Activated T-cell treated with anti-CD3 and anti-CD28 coated beads for 24 hours (primary cell): ENCODE data around the gene MEIS1.

Experiments
- DNase-seq: peaks from one replicate; pipeline ENCODE4 v3.0.0-alpha.2; 2020; ENCODE audit warnings: low read depth

The MEIS1 gene

DNA sequence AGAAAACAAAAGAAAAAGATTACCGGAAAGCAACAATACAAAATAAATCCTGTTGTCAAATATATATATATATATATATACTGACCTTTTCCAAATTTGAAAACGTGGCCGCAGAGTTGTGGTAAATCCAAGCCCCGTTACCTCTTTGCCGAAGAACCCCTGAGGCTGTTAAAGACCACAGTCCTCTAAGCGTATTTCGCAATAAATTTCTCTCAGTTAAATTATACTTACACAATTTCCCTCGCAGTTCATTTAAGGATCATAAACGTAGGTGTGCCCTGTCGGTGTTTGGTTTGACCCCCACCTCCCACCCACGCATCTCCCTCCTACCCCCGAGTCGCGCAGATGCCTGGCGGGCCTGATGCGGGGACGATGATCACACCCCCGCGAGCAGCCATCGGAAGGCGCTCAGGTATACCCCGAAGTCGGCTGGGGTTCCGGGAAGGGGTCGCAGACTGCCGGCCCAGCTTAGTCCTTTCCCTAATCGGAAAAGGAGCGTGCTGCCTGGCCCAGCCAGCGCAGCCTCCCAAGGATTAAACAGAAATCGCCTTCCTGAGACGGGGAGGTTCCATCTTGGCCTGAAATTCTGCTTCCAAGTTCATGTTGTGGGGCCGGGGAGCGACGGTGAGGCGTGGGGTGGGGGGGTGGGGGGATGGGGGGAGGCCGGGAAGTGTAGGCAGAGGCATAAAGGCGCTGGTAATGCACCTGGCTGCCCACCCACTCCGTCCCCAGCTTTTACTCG, 2.9 kb upstream of the MEIS1 start:
- DNase-seq = no peak

DNA sequence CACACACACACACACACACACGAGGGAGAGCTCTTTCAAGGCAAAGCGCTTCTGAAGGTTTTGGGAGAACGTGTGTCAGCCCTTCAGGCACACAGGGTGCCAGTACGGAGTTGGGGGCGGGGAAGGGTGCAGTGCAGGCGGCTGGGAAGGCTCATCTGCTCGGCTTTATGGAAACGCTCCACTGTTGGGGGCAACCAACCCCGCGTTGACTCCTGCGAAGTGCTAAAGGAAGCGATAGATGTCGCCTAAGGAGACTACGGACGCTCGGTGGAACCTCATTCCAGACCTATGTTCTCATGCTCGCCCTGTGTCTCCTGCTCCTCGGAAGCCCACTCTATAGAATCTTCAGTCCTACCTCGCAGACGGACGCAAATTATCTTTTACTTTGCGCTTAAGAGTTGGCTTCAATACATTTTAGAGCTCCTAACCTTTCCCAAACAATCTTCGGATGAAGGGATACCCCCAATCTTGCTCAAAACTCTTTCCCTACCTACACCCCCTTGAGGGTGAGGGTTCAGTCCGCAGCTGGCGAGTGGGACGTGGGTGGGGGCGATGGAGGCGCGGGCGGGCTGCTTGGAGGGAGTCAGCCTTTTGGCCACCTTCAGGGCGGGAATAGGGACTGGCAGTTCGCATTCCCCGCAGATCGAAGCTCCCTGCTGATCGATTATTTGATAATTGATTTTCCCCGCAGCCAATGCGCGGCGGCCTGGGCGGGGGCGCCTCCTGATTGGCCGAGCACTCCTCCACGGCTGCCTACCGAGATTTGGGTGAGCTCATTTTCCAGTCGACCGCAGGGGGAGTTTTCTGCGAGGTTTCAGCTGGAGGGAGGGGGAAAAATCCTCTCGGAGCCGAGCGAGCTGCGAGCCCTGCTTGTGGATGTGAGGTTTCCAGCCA, 1.9 kb upstream of the MEIS1 start:
- DNase-seq = no peak

DNA sequence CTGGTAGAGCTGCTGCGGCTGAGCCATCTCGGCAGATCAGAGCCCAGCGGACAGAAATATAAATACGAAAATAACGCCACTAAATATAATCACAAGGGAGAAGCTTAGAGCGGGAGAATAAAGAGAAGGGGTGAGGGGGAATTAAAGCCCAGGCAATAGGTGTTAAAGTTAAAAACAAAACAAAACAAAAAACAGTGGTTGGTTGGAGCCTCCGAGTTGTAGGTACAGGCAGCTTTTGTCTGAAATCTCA, 1.3 kb upstream of the MEIS1 start:
- no peak for DNase-seq

DNA sequence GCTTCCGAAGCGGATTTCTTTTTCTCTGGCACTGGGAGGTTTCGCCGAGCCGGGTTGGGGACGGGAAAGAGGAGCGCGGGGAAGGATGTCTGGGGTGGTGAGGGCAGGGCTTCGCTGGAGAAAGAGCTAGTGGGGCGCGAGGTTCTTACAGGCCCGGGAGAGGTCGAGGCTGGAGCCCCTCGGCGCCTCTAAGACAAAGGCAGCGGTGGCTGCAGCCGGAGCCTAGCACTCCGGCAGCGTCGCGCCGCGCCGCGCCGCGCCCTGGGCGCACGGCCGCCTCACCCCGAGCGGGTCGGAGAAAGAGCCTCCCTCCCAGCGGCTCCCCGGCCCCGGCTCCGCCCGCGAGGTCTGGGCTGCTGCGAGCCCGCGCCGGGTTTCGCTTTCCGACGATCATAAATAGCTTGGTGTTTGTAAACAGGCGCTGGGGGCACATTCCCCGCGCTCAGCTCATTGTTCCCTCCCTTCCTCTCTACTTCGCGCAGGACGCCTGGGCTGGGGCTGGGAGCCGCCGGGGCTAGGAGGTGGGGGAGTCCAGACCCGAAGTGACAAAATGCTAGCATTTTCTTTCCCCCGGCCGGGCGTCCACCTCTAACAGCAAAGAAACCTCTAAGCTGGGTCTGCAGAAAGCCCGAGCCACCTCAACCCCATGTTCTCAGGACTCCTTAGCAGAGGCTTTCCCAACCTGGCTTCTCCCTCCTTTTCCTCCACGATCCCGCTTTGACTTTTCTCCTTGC, 813 bp upstream of the MEIS1 start:
- DNase-seq = no peak

DNA sequence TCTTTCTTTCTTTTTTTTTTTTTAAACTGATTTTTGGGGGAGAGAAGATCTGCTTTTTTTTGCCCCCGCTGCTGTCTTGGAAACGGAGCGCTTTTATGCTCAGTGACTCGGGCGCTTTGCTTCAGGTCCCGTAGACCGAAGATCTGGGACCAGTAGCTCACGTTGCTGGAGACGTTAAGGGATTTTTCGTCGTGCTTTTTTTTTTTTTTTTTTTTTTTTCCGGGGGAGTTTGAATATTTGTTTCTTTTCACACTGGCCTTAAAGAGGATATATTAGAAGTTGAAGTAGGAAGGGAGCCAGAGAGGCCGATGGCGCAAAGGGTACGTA, 587 bp downstream of the MEIS1 start:
- DNase-seq = no peak

DNA sequence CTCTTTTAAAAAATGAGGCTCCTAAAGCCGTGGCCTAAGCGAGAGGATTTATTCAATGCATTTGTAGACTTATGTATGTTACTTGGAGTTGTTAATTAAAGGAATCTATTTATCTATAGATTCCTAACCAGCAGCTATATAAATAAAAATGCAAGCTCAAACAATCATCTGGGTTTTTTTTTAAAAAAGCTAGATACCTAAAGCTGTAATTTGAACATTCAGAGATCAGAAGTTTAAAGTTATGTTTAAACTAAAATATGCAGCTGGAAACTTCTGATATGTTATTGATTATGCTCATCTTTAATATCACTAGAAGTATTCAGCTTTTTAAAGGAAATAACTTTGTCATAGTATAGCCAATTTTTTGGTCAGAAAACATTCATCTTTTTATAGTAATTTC, 1.0 kb downstream of the MEIS1 start:
- DNase-seq = no peak

DNA sequence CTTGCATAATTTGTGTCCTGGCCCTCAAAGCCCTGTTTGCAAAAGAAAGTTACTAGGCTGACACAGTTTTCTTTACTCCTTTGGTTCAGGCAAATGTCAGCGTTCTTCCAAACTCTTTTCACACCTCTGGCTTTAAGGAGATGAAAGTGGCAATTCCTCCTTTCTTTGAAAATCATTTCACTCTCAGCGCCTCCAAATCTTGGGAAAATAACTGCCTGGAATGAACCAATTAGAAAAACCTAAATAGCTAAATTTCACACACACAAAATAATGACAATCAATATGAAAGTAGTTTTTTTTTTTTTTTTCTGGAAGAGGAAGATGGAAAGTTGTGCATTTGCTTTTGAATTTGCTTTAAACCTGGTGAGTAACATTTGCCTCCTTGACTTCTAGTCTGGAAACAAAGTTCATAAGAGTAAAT, 1.7 kb downstream of the MEIS1 start:
- no peak for DNase-seq

DNA sequence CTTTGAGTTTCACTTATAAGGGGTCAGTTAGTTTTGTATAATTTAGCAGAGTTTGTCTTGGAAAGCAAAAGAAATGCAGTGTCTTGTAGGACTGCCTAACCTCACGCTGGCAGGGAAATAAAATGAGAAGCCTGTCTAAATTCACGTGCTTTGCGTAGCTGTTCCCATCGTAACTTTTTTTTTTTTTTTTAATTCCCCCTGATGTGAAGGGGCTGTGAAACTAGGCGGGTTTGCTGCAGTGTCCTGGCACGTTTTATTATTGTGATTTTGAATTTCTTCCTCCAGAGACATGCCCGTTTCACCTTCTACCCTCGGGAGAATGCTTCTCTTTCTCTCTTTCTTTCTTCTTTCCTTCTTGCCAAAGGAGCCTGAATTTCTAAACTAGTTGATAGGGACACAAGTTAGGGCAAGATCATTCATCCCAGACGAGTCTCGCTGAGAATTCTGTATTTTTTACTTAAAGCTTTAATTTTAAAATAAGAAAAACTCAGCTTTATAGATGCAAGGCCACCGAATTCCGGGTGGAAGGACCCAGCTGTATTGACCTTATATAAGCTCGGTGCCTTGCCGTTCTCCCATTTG, 2.3 kb downstream of the MEIS1 start:
- DNase-seq = no peak

DNA sequence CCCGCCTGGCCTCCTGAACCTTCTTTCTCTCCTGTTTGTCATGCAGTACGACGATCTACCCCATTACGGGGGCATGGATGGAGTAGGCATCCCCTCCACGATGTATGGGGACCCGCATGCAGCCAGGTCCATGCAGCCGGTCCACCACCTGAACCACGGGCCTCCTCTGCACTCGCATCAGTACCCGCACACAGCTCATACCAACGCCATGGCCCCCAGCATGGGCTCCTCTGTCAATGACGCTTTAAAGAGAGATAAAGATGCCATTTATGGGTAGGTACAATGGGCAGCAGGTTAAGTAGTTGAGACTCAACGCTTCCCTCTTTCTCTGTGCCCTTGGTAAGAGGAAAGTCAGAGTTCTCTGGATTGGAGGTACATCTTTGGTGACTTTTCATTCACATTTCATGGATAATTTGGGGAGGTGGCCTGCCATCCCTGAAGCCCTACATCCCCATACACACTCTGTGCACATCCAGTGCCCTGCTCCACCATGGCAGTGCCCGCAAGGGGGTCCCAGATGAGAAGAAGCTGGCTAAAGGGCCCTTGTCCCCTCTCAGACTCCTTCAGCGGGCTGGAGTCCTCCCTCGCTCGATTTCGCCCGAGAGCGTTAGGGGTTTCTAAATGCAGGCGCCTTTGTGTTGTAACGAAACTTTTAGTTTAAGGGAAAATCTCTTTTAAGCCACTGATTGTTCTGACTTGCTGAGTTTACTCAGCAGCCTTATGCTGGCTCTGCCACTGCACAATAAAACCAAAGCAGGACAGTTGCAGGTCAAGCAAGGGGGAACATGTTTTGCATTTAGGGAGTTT, 3.0 kb downstream of the MEIS1 start:
- no peak for DNase-seq

DNA sequence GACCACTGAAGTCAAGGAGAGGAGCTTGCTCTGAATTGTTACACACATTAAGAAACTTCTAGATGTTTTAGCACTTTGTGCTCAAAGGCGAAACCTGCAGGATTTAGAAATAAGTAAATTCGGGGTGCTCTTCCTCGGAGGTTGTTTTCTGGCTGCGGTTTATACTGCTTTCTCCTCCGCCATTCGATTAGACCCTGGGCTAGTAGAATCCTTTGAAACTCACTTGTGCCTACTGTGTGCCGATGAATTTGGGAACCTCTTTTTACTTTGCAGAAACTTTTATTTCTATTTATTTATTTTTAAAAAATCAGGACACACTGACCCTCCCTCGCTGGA, 3.5 kb downstream of the MEIS1 start:
- DNase-seq = no peak

DNA sequence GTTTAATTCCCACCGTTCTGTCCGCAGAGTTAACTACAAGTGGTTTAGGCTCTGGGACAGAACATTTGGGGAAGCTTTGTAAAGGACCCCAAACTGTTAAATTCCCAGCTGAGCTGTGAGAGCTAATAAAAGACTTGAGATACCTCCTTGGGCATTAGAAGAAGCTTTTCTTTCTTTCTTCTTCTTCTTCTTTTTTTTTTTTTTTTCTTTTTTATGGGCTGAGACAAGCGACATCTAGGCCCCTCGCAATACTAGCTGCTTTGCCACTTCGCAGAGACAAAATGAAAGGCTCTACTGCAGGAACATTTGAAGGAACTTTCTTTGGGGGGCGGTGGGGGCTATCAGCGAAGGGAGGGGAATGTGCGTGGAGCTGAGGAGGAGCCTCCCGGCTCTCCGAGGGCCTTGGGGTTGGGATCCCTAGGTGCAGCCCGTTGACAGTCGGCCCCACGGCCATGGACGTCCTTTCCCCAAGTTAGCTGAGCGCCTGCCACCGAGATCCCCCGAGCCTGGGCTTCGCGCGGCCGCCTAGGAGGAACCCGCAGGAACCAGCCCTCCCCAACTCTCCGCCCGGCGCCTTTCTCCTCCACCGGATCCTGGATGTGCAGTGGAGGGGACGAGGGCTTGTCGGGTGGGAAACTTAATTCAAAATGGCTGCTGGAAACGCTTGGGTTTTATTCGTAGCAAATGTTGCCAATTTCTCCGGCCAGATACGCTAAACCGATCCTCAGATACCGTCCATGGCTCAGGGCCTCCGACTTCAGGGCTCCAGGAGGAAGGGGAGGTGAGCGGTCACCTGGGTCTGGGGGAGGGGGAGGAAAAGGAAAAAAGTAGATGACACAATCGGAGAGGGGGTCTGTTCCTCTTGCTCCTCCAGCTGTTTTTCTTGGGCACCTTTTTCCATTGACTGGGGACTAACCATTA, 4.2 kb downstream of the MEIS1 start:
- no peak for DNase-seq

DNA sequence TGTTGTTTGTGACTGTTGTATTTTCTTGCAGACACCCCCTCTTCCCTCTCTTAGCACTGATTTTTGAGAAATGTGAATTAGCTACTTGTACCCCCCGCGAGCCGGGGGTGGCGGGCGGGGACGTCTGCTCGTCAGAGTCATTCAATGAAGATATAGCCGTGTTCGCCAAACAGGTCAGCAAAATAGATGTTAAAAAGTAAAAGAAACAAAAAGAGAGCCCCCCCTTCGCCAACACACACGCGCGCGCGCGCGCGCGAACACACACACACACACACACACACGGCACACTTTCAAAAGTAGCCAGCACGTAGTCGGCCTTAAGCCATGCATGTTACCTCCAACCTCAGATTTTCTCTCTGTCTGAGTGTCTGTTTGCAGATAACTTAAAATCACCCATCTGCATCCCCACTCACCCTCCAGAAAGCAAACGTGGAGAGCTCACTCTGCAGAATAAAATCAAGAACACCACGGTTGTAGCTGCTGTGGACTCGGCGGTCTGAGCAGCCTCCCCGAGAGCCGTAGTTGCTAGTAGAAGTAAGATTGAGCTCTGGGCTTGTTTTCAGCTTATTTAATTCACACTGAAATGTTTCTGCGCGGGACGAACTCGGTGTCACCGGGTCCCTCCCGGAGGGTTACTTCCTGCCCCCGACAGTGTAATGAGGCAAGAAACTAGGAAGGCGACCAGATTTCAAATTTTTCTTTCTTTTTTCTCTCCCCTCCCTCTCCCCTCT, 5.1 kb downstream of the MEIS1 start:
- no peak for DNase-seq

DNA sequence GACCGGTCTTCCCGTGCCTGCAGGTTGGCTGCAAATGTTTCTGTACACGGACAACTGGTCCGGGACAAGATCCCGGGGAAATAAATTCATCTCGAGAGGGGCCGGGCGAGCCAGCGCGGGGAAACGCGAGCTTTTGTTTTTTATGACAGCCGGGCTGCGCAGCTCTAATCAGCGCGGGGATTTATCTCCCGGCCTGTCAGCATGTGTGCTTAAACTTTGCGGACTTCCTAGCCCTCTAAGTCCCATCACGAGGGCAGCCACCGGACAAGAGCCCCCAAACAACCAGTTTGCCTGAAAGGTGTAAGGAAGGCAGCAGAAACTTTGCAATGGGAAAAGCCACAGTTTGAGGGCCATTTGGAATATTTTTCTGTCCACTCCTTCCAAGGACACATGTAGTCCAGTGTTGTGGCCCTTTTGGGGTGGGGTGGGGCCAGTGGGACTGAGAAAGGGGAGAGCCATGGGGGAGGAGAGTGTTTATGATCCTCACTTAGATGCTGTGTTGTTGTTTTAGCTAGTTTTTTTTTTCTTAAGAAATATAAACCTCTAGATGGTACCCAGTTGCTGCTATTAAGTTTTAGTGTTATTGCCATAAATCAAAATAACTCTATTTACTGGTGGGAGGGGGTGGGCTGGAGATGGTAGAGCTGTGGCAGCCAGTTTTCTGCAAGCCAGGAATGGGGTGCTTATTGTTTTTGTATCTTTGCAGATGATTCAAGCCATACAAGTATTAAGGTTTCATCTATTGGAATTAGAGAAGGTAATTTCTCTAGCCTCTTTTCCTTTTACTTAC, 6.0 kb downstream of the MEIS1 start:
- DNase-seq = no peak

DNA sequence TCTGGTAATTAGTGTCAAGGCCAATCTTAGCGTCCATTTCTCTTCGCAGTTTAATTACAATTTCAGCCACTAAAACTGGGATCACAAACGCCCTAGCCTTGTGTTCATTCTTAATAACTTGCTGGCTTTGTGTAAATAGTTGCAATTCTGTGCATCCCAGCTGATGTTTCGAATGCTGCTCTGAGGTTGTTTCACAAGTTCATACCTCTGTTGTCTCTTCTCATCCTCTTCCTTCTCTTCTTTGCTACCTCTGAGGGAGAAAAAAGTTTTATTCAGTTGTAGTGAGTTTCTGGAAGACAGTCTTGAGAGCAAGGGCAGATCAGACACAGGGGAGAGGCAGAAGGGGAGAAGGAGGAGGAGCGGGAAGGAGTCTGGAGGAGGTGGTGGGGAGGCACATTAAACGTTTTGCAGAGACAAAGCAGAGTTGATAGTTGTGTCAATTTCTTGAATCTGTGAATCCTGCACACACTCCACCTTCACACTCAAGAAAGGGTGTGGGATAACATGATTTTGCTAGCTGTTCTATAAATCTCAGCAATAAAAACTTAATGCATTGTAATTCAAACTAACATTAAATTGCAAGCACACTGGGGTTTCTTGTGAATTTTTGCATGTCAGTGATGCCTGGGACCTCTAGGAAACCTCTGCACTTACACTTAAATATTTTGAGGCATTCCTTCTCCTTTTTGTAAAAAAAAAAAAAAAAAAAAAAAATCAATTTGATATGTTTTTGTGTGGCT, 6.8 kb downstream of the MEIS1 start:
- DNase-seq = no peak

DNA sequence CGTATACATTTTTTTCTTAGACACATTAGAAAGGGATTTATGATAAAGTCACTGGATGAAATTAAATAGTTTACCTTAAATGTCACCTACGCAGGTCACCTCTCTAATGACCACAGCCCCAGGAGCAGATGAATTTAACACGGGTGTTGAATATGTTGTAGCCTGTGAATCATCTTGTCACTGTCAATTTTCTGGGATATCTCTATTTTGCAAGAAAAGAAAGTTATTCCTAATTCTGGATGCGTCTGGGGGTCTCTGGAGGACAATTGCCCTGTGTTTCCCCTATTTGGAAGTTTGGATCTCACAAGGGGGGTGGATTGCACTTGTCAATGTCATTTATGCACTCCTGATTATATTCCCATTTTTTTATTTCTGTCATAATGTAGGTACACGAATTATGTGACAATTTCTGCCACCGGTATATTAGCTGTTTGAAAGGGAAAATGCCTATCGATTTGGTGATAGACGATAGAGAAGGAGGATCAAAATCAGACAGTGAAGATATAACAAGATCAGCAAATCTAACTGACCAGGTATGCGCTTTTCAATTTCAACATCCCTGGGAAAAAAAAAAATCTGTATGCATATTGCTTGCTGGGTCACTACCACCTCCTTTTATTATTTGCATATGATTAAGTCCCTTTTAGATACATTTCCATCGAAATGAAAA, 7.7 kb downstream of the MEIS1 start:
- DNase-seq = no peak

DNA sequence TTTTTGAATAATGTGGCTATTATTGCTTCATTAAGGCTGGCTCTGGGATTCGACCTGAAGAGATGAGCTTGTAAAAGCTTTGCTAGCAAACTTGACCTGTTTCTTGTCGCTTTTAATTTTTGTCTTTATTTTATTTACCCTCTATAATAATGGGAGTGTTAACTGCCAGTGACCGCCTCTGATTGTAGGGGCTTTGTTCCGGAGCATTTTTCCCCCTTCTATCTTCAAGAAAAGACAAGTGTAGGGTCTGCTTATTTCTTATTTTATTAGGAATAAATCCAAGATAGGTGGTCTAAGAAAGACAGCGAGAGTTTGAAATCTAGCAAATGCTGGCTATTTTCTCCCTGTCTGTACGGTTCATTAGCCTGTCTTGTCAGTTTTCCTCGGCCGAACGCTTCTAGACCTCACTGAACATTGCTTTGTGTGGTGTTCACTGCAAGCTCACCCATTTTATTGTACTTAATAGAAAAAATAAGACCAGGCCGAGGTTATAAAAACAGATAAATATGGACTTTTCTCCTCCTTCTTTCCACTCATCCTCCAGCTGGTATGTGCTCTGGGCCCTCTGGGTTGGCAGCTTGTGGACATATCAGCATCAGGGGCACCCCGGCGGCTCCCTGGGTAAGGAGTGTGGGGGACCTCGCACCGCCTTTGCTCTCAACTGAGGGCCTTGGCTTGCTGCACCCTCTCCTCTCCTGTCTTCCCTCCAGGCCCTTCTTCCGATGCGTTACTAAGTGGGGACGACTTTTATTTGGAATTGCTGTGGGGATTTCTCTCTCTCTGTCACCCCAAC, 8.5 kb downstream of the MEIS1 start:
- no peak for DNase-seq
